RWPE2 (cell line): Measurements from ENCODE around the gene ST7.
A peak's percentile ranks its signal among the peaks of the same experiment; 100 is the strongest.

Source experiments
- ATAC-seq: fragments of 200-7000 bp; cut with Tn5 transposase; 3 replicates; pipeline ENCODE4 v1.9.1; 2021; ENCODE audit warnings: low read depth
- DNase-seq: peaks from one replicate; pipeline ENCODE4 v3.0.0-alpha.2; 2020; ENCODE audit warnings: low spot score
- H3K27ac ChIP-seq: fragments of 450-650 bp; 2 replicates; pipeline ENCODE4 v1.5.1; 2017; ENCODE audit warnings: mild to moderate bottlenecking; ENCODE audit not compliant: poor library complexity, severe bottlenecking
- H3K27me3 ChIP-seq: fragments of 250-450 bp; sonication (Bioruptor Pico); 2 replicates; pipeline ENCODE4 v1.5.1; 2021; ENCODE audit warnings: mild to moderate bottlenecking, moderate library complexity; ENCODE audit not compliant: insufficient read depth, poor library complexity, severe bottlenecking
- H3K36me3 ChIP-seq: fragments of 250-450 bp; sonication (Bioruptor Pico); 2 replicates; pipeline ENCODE4 v1.5.1; 2020; ENCODE audit warnings: low read depth, mild to moderate bottlenecking, moderate library complexity
- H3K4me1 ChIP-seq: fragments of 250-450 bp; sonication (Bioruptor Pico); 2 replicates; pipeline ENCODE4 v1.5.1; 2021; ENCODE audit warnings: mild to moderate bottlenecking, moderate library complexity; ENCODE audit not compliant: insufficient read depth, poor library complexity, severe bottlenecking
- H3K4me3 ChIP-seq: fragments of 250-450 bp; sonication (Bioruptor Pico); 2 replicates; pipeline ENCODE4 v1.5.1; 2021; ENCODE audit warnings: mild to moderate bottlenecking, moderate library complexity; ENCODE audit not compliant: severe bottlenecking
- H3K9me3 ChIP-seq: fragments of 250-450 bp; sonication (Bioruptor Pico); 2 replicates; pipeline ENCODE4 v1.5.1; 2021; ENCODE audit warnings: mild to moderate bottlenecking, moderate library complexity; ENCODE audit not compliant: severe bottlenecking
- TF ChIP-seq, protein P1 (sequence below): fragments of 450-650 bp; IDR thresholded peaks from one replicate; pipeline ENCODE4 v1.5.1; 2017; ENCODE audit warnings: mild to moderate bottlenecking, moderate library complexity; ENCODE audit not compliant: poor library complexity, severe bottlenecking

ST7 gene

DNA sequence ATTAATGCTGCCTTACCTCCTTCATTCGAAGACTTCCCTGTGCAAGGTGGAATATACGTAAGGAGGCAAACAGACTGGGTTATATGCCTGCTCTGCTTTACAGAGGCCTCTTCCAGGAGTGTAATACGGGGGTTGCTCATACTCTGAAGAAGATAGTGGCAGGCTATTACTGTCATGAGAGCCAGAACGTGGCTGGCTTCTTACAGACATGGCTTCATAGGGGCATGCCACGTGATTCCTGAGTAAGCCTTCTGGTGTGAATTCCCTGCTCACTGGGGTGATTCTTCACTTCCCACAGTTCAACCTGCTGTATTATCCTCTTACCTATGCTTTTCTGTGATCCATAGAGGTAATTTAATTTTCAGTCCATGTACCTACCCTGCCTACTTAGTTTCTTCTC lies 141.8 kb downstream of the ST7 start:
- no peak overlapping the region for H3K4me3 ChIP-seq
- TF ChIP-seq, protein P1, sequence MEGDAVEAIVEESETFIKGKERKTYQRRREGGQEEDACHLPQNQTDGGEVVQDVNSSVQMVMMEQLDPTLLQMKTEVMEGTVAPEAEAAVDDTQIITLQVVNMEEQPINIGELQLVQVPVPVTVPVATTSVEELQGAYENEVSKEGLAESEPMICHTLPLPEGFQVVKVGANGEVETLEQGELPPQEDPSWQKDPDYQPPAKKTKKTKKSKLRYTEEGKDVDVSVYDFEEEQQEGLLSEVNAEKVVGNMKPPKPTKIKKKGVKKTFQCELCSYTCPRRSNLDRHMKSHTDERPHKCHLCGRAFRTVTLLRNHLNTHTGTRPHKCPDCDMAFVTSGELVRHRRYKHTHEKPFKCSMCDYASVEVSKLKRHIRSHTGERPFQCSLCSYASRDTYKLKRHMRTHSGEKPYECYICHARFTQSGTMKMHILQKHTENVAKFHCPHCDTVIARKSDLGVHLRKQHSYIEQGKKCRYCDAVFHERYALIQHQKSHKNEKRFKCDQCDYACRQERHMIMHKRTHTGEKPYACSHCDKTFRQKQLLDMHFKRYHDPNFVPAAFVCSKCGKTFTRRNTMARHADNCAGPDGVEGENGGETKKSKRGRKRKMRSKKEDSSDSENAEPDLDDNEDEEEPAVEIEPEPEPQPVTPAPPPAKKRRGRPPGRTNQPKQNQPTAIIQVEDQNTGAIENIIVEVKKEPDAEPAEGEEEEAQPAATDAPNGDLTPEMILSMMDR = no peak
- ATAC-seq (no peak), DNase-seq (no peak)
- no peaks in the 10 kb centered on the region for H3K27me3 ChIP-seq
- H3K27ac ChIP-seq = no peak overlapping the region
- no peaks in the 10 kb centered on the region for H3K9me3 ChIP-seq
- H3K36me3 ChIP-seq = no peaks in the 10 kb centered on the region
- H3K4me1 ChIP-seq = peaks cover 5% of the 10 kb centered on the region

DNA sequence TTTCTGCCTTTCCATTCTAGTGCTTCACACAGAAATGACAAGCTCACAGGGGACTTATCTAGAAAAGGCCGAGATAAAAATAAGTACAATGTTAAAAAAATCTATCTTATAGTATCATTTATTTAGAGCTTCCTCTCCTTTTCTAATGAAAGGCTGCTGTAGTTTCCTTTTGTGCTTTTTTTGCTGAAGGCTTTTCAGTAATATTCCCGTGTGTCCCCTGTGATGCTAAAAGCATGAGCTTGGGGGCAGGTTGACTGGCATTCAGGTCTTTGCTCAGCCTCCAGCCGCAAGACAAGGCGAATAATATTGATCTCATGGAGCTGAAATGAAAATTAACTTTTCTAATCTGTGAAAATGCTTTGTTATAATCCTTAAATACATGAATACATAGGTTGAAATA lies 143.0 kb downstream of the ST7 start:
- DNase-seq (no peak), ATAC-seq (no peak)
- Histone ChIP-seq H3K4me3 (no peak overlapping the region), H3K27ac (no peak overlapping the region), H3K4me1 (peaks cover 5% of the 10 kb centered on the region), H3K27me3 (no peaks in the 10 kb centered on the region), H3K9me3 (no peaks in the 10 kb centered on the region), H3K36me3 (no peaks in the 10 kb centered on the region)
- TF ChIP-seq, protein P1 = no peak

DNA sequence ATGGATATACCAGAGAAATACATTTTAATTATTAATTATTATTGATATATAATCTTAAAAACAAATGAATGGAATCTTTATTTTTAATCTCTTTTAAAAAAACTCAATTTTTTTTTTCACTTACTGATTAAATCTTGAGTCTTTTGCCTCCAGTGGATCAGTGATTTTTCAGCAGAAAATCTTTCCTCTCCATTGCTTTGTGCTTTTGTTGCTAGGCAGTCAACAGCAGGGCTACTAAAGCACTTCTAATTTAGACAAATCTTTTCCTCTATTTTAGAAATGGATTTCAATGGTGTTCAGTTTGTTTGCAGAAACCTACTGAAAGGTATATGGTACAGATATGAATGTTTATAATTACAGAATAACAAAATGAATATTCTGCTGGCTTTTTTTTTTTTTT lies 143.6 kb downstream of the ST7 start:
- DNase-seq (no peak), ATAC-seq (no peak)
- Histone ChIP-seq H3K36me3 (no peaks in the 10 kb centered on the region), H3K27ac (no peak overlapping the region), H3K27me3 (no peaks in the 10 kb centered on the region), H3K4me1 (peaks cover 5% of the 10 kb centered on the region), H3K9me3 (no peaks in the 10 kb centered on the region), H3K4me3 (no peak overlapping the region)
- TF ChIP-seq, protein P1 = no peak

DNA sequence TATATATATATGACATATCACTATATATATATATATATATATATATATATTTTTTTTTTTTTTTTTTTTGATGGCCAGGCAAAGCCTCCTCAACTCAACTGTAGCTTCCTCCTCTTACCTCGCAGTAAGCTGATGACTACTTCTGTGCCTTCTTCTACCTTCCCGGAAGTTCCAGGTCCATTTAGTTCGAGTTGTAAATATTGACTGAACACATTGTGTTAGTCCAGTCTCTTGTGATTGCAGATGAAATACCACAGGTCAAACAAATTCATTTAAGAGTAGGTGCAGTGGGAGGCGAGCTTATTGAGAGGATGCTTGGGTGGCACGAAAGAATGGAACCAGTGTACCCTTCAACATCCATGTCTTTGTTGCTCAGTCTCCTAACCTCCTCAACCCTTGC lies 144.6 kb downstream of the ST7 start:
- ATAC-seq = no peak
- Histone ChIP-seq H3K36me3 (no peaks in the 10 kb centered on the region), H3K4me3 (no peak overlapping the region), H3K4me1 (peaks cover 5% of the 10 kb centered on the region), H3K27me3 (no peaks in the 10 kb centered on the region), H3K9me3 (no peaks in the 10 kb centered on the region), H3K27ac (no peak overlapping the region)
- TF ChIP-seq, protein P1 = no peak
- DNase-seq = no peak

DNA sequence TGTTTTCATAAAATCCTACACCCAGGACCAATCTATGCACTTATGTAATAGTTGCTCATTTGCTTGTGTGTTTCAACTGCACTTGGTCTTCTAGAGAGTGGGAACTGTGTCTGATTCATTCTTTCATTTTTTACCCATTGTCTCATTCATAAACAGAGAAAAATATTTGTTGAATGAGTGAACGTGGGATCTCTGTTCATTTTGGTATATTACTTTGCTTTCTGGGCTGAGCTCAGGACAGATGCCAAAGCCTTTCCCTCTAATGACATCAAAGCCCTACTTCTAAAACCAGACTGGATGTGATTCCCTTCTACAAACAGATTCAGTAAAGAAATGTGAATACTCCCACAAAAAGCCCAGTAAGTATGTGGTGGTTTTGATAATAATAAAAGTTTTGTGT lies 145.2 kb downstream of the ST7 start:
- DNase-seq = no peak
- H3K27me3 ChIP-seq = no peaks in the 10 kb centered on the region

More for the DNA sequence above, 145.2 kb downstream of the ST7 start:
- TF ChIP-seq, protein P1 = no peak
- H3K4me3 ChIP-seq = no peak overlapping the region
- no peaks in the 10 kb centered on the region for H3K9me3 ChIP-seq
- ATAC-seq = peak; percentile 74
- H3K4me1 ChIP-seq = peaks cover 5% of the 10 kb centered on the region
- H3K27ac ChIP-seq = no peak overlapping the region
- no peaks in the 10 kb centered on the region for H3K36me3 ChIP-seq
